Middle frontal gyrus (tissue), 1 donor: ENCODE results near the gene GNPDA1.

ENCODE experiments used
- DNase-seq: peaks from one replicate; pipeline ENCODE4 v3.0.0-alpha.2; 2015; ENCODE audit warnings: low spot score; ENCODE audit errors: extremely low spot score

GNPDA1 gene

DNA sequence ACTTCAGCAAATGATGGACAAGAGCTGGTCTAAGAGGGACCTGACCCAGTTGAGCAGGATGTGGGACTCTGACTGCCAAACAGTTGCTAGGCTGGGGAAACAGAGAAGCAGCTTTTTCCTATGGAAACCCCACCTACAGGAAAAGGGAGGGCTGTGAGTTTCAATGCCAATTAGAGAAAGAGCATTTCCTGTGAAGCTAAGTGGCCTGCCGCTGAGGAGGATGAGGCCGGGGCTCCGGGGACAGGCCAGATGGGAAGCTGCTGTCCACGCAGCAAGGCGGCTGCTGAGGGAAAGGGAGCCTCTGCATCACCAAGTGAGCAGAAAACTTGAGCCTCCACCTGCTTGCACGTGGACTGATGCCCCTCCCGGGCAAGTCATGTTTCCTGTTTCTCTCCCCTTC lies 54.7 kb downstream of the GNPDA1 start, which contains the start of gene PCDH12:
TSS of gene PCDH12 (minus strand) at position 90 of the 400 bp plus-strand sequence. CDS start 351 bp downstream, outside the sequence.
- DNase-seq: no peak

DNA sequence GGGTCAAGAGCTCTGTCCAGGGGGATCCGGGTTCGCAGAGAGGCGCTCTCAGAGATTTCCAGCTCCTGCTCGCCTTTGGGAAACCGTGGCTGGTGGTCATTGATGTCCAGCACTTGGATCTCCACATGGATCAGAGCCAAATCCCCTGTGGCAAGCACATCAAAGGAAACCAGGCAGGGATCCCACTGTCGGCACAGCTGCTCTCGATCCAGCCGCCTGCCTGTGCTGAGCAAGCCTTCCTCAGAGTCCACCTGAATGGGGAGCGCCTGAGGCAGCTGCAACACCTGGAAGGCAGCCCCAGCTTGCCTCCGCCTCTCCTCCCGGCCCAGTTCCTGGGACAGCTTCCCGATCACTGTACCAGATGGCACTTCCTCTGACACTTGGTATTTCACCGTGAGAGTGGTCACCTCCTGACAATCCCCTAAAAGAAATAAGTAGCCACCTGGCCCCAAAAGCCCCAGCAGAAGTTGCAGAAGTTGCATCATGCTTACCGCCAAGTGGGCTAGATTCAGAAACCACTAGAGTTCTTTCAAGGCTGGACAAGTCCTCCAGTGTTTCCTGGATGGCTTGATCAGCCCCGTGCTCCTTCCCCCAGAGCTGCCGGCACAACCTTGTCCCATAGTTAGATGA lies 55.3 kb downstream of the GNPDA1 start:
- DNase-seq: no peak

- no peak for DNase-seq
These were observed 58.6 kb downstream of the GNPDA1 start for GRCh38 chr5:141954194-141954593.

GRCh38 chr5:141952020-141952419 lies 60.8 kb downstream of the GNPDA1 start:
- DNase-seq: no peak

DNA sequence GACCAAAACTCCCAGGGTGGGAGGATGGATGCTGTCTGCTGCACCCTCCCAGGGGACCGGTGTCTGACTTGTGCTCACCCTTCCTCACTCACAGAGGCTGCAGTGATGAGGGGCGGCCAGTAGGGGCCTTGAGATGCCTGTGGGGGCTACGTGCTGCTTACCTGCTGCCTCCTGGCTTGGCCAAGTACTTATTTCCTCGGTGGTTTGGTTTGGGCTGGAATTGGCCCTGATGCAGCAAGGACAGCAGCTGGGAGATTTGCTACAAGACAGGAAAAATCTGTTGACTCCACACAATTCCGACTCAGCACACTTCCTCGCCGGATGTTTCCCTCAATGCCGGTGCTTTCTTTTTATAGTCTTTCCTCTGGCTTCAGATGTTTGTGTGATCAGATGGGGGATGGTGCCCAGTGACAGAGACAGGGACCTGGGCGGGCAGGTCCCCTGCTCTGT lies 61.5 kb downstream of the GNPDA1 start:
- DNase-seq: no peak
